ENCODE measurements around the gene DIDO1. TPM values are rescaled to one million over a fixed set of nuclear protein-coding genes. Genes with fewer than 3 reads are reported as not detected.
A peak's percentile ranks its signal among the peaks of the same experiment; 100 is the strongest.

Gene DIDO1
- total and polyA plus RNA-seq, 2 of the 13 experiments (the other 11 are each of a cell fraction or from before 2014, with no cell fraction given): 75.0 to 75.1 TPM

DNA sequence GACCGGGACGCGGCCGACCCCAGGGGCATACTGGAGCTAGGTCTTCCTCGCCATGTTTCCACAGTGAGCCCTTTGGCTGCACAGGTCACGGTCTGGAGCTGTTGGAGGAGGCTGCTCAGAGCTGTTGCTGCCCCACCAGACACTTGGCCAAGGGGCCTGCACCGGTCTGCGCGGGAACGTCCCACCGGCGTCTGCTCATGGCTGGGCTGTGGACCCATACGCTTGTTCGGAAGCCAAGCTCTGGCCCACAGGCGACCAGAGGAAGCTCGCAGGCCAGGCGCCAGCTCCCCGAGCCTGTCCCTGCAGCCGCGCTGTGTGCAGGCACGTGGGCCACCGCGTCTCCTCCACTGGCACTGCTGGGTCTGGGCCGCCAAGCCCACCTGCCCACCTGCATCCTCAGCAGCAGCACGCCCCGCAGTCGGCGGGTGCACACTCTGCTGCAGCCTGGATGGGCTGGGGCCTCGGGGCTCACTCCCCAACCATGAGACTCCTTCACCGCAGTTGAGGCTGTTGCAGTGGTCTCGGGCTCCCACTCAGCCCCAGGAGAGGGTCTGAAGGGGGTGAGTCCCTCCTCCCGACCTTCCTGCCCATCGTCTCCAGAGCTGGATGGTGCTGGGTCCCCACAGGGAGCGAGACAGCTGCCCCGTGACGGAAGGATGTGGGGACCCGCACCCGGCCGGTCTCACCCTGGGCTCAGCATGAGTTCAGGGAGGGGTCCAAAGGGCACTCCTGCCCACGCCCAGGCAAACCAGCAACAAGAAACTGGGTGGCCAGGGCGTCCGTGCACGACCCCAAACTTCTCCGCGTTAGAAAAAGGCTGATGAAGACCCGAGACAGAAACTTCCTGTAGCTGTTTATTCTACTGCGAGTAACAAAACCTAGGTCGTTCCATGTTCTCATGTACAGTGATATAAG is 49.1 kb downstream of the DIDO1 start (continued):
- TF ChIP-seq, protein P1, sequence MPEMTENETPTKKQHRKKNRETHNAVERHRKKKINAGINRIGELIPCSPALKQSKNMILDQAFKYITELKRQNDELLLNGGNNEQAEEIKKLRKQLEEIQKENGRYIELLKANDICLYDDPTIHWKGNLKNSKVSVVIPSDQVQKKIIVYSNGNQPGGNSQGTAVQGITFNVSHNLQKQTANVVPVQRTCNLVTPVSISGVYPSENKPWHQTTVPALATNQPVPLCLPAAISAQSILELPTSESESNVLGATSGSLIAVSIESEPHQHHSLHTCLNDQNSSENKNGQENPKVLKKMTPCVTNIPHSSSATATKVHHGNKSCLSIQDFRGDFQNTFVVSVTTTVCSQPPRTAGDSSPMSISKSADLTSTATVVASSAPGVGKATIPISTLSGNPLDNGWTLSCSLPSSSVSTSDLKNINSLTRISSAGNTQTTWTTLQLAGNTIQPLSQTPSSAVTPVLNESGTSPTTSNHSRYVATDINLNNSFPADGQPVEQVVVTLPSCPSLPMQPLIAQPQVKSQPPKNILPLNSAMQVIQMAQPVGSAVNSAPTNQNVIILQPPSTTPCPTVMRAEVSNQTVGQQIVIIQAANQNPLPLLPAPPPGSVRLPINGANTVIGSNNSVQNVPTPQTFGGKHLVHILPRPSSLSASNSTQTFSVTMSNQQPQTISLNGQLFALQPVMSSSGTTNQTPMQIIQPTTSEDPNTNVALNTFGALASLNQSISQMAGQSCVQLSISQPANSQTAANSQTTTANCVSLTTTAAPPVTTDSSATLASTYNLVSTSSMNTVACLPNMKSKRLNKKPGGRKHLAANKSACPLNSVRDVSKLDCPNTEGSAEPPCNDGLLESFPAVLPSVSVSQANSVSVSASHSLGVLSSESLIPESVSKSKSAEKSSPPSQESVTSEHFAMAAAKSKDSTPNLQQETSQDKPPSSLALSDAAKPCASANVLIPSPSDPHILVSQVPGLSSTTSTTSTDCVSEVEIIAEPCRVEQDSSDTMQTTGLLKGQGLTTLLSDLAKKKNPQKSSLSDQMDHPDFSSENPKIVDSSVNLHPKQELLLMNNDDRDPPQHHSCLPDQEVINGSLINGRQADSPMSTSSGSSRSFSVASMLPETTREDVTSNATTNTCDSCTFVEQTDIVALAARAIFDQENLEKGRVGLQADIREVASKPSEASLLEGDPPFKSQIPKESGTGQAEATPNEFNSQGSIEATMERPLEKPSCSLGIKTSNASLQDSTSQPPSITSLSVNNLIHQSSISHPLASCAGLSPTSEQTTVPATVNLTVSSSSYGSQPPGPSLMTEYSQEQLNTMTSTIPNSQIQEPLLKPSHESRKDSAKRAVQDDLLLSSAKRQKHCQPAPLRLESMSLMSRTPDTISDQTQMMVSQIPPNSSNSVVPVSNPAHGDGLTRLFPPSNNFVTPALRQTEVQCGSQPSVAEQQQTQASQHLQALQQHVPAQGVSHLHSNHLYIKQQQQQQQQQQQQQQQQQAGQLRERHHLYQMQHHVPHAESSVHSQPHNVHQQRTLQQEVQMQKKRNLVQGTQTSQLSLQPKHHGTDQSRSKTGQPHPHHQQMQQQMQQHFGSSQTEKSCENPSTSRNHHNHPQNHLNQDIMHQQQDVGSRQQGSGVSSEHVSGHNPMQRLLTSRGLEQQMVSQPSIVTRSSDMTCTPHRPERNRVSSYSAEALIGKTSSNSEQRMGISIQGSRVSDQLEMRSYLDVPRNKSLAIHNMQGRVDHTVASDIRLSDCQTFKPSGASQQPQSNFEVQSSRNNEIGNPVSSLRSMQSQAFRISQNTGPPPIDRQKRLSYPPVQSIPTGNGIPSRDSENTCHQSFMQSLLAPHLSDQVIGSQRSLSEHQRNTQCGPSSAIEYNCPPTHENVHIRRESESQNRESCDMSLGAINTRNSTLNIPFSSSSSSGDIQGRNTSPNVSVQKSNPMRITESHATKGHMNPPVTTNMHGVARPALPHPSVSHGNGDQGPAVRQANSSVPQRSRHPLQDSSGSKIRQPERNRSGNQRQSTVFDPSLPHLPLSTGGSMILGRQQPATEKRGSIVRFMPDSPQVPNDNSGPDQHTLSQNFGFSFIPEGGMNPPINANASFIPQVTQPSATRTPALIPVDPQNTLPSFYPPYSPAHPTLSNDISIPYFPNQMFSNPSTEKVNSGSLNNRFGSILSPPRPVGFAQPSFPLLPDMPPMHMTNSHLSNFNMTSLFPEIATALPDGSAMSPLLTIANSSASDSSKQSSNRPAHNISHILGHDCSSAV (CRISPR knock-in tag; IDR thresholded peaks at IDR 0.05; ENCODE audit: borderline replicate concordance): no peak
- TF ChIP-seq SOX6 (IDR thresholded peaks at IDR 0.05): no peak
- TF ChIP-seq SOX6 (CRISPR knock-in tag; IDR thresholded peaks at IDR 0.05): no peak
- TF ChIP-seq ZNF816 (CRISPR knock-in tag; IDR thresholded peaks at IDR 0.05; ENCODE audit: borderline replicate concordance): no peak
- TF ChIP-seq, protein P2, sequence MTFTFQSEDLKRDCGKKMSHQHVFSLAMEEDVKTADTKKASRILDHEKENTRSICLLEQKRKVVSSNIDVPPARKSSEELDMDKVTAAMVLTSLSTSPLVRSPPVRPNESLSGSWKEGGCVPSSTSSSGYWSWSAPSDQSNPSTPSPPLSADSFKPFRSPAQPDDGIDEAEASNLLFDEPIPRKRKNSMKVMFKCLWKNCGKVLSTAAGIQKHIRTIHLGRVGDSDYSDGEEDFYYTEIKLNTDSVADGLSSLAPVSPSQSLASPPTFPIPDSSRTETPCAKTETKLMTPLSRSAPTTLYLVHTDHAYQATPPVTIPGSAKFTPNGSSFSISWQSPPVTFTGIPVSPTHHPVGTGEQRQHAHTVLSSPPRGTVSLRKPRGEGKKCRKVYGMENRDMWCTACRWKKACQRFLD (CRISPR knock-in tag; IDR thresholded peaks at IDR 0.05; ENCODE audit: borderline replicate concordance): no peak
- TF ChIP-seq GATA4 (IDR thresholded peaks at IDR 0.05; ENCODE audit: borderline replicate concordance, low read depth): no peak
- TF ChIP-seq, protein P3, sequence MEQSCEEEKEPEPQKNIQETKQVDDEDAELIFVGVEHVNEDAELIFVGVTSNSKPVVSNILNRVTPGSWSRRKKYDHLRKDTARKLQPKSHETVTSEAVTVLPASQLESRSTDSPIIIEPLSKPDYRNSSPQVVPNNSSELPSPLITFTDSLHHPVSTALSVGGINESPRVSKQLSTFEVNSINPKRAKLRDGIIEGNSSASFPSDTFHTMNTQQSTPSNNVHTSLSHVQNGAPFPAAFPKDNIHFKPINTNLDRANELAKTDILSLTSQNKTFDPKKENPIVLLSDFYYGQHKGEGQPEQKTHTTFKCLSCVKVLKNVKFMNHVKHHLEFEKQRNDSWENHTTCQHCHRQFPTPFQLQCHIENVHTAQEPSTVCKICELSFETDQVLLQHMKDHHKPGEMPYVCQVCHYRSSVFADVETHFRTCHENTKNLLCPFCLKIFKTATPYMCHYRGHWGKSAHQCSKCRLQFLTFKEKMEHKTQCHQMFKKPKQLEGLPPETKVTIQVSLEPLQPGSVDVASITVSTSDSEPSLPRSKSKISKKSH (CRISPR knock-in tag; IDR thresholded peaks at IDR 0.05; ENCODE audit: borderline replicate concordance): no peak; the same call in 1 of the 2 replicates
- no peak for TF ChIP-seq ZNF256 (CRISPR knock-in tag; conservative IDR thresholded peaks at IDR 0.05)
- TF ChIP-seq MAFF (IDR thresholded peaks at IDR 0.05; ENCODE audit: low read depth, low read length): no peak
- TF ChIP-seq CHCHD3 (CRISPR knock-in tag; IDR thresholded peaks at IDR 0.05): no peak
- no peak for TF ChIP-seq ZFP90 (CRISPR knock-in tag; IDR thresholded peaks at IDR 0.05; ENCODE audit: borderline replicate concordance)
- no peak for TF ChIP-seq ZFP62 (CRISPR knock-in tag; IDR thresholded peaks at IDR 0.05)
- no peak for TF ChIP-seq MBD4 (IDR thresholded peaks at IDR 0.05; ENCODE audit: borderline replicate concordance, low read length)
- no peak; the same call in 1 of the 2 replicates for TF ChIP-seq FOXO1 (CRISPR knock-in tag; IDR thresholded peaks at IDR 0.05)
- TF ChIP-seq PLRG1 (conservative IDR thresholded peaks at IDR 0.05): no peak
- TF ChIP-seq ZNF878 (CRISPR knock-in tag; IDR thresholded peaks at IDR 0.05): no peak
- 0 out of 2 replicates have a peak, but pooled peaks have one; percentile 48 for TF ChIP-seq ZNF501 (CRISPR knock-in tag; IDR thresholded peaks at IDR 0.05)

Data from HepG2 (cell line).